Testis (tissue), 2 donors: ENCODE data around the gene KRT7.

ENCODE experiments used
- POLR2A ChIP-seq: fragments of 450-650 bp; IDR thresholded peaks from one replicate; pipeline ENCODE4 v1.6.1; 2017; ENCODE audit warnings: antibody characterized with exemption, mild to moderate bottlenecking, moderate library complexity
- TF ChIP-seq, protein P1 (sequence below), 3 experiments: fragments of 450-650 bp in 2 of 3; fragments of 200-600 bp in 1 of 3; sonication (generic) in 1 of 3; IDR thresholded peaks; one replicate each; pipeline ENCODE4 v1.5.1; 2016 to 2019; ENCODE audit warnings: antibody characterized with exemption in 3 of 3, mild to moderate bottlenecking in 2 of 3, moderate library complexity in 1 of 3

DNA sequence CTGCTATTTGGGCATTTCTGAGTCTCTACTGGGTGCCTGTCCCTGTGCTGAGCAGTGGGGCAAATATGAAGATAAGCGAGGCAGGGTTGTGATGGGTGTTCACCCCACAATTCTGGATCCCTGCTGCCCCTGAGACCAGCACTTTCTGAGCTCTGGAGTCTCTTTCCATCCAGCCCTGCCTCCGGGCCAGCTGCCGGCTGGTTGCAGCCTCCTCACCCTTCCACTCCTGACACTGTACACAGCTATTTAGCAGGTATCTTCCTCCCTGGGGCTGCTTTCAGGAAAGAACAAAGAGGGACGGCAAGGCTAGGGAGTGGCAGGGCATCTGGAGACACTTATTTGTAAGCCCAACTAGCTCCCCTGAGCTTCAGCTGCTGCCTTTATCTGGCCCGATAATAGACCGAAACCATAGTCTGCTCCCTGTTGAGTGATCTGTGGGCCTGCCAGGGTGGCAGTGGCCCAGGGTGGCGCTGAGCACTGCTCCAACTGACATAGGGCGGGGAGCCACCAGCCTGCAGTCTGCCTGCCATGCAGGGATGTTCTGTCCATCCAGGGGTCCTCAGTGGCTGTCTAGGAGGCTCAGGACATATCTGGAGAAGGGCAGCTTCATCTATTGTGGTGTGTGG, 33.6 kb upstream of the KRT7 start:
- TF ChIP-seq, protein P1, sequence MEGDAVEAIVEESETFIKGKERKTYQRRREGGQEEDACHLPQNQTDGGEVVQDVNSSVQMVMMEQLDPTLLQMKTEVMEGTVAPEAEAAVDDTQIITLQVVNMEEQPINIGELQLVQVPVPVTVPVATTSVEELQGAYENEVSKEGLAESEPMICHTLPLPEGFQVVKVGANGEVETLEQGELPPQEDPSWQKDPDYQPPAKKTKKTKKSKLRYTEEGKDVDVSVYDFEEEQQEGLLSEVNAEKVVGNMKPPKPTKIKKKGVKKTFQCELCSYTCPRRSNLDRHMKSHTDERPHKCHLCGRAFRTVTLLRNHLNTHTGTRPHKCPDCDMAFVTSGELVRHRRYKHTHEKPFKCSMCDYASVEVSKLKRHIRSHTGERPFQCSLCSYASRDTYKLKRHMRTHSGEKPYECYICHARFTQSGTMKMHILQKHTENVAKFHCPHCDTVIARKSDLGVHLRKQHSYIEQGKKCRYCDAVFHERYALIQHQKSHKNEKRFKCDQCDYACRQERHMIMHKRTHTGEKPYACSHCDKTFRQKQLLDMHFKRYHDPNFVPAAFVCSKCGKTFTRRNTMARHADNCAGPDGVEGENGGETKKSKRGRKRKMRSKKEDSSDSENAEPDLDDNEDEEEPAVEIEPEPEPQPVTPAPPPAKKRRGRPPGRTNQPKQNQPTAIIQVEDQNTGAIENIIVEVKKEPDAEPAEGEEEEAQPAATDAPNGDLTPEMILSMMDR (IDR thresholded peaks at IDR 0.05), result no peak
- TF ChIP-seq POLR2A, result no peak
